LHCN-M2 (cell line): Measurements from ENCODE around the gene RAD51B. TPM values are rescaled to one million over a fixed set of nuclear protein-coding genes. Genes with fewer than 3 reads are reported as not detected.

Experiments
- DNase-seq: peaks from one replicate; pipeline ENCODE4 v3.0.0-alpha.2; 2012; ENCODE audit warnings: low read depth
- total RNA-seq: library from RNA; depleted of rRNA; stranded (reverse); fragments of >200 nt; gene quantifications from 2 replicates; pipeline ENCODE4 v1.2.3, GENCODE V29; 2014

The RAD51B gene
- total RNA-seq, 1 experiment from 2014 or later: 14.5 TPM

- no peak for DNase-seq
Observed at GRCh38 chr14:67833403-67833802, 13.8 kb downstream of the RAD51B start.

- DNase-seq: no peak
Observed at GRCh38 chr14:67835596-67835995, 16.0 kb downstream of the RAD51B start.

- DNase-seq: peak; percentile 71
Observed at GRCh38 chr14:67837011-67837624, 17.5 kb downstream of the RAD51B start.

GRCh38 chr14:67846029-67846610 lies 26.5 kb downstream of the RAD51B start:
- no peak for DNase-seq

- no peak for DNase-seq
Observed at GRCh38 chr14:67850066-67850830, 30.7 kb downstream of the RAD51B start.

- peak; percentile 2 for DNase-seq
Observed at GRCh38 chr14:67851785-67852410, 32.3 kb downstream of the RAD51B start.

GRCh38 chr14:67852926-67853604 lies 33.5 kb downstream of the RAD51B start:
- no peak for DNase-seq

GRCh38 chr14:67853715-67854114 lies 34.1 kb downstream of the RAD51B start:
- DNase-seq: no peak

GRCh38 chr14:67856827-67857226 lies 37.2 kb downstream of the RAD51B start:
- peak; percentile 20 for DNase-seq

GRCh38 chr14:67857778-67858350 lies 38.3 kb downstream of the RAD51B start:
- DNase-seq: no peak

GRCh38 chr14:67859169-67859749 lies 39.7 kb downstream of the RAD51B start:
- DNase-seq: no peak

GRCh38 chr14:67863223-67863622 lies 43.6 kb downstream of the RAD51B start:
- DNase-seq: no peak

GRCh38 chr14:67875175-67876006 lies 55.8 kb downstream of the RAD51B start:
- DNase-seq: no peak

GRCh38 chr14:67879026-67879425 lies 59.4 kb downstream of the RAD51B start:
- DNase-seq: no peak

- no peak for DNase-seq
Observed at GRCh38 chr14:67881225-67881624, 61.6 kb downstream of the RAD51B start.

- DNase-seq: no peak
Observed at GRCh38 chr14:67882986-67883555, 63.5 kb downstream of the RAD51B start.

GRCh38 chr14:67883717-67884116 lies 64.1 kb downstream of the RAD51B start:
- peak; percentile 34 for DNase-seq

- DNase-seq: no peak
Observed at GRCh38 chr14:67886191-67886590, 66.6 kb downstream of the RAD51B start.

- DNase-seq: no peak
Observed at GRCh38 chr14:67887478-67887877, 67.9 kb downstream of the RAD51B start.

- no peak for DNase-seq
Observed at GRCh38 chr14:67889455-67889854, 69.9 kb downstream of the RAD51B start.
